ENCODE results near the gene OR2B6. TPM values are rescaled to one million over a fixed set of nuclear protein-coding genes. Genes with fewer than 3 reads are reported as not detected.

Gene OR2B6
- total RNA-seq, 2 experiments from 2014 or later = 0.23 TPM; not detected in 1

GRCh38 chr6:27966816-27967426 lies 9.9 kb downstream of the OR2B6 start:
- Mint-ChIP-seq H3K36me3 (no peaks in the 10 kb centered on the region), H3K27me3 (peaks cover 23% of the 10 kb centered on the region), H3K4me1 (no peaks in the 10 kb centered on the region), H3K4me3 (no peak overlapping the region), H3K9me3 (ENCODE audit: low read depth) (peaks cover 2% of the 10 kb centered on the region), H3K27ac (no peak overlapping the region)
- ATAC-seq = no peak
- no peak for DNase-seq
- CTCF ChIA-PET = no interaction called here

GRCh38 chr6:27970444-27970843 lies 13.4 kb downstream of the OR2B6 start:
- peaks cover 2% of the 10 kb centered on the region for H3K9me3 Mint-ChIP-seq (ENCODE audit: low read depth)
- CTCF ChIA-PET = no interaction called here
- H3K27ac Mint-ChIP-seq = no peak overlapping the region
- H3K27me3 Mint-ChIP-seq = peaks cover 15% of the 10 kb centered on the region
- no peak overlapping the region for H3K4me3 Mint-ChIP-seq
- H3K36me3 Mint-ChIP-seq = no peaks in the 10 kb centered on the region
- DNase-seq (no peak), ATAC-seq (no peak)
- no peaks in the 10 kb centered on the region for H3K4me1 Mint-ChIP-seq

GRCh38 chr6:27972750-27973149 lies 15.7 kb downstream of the OR2B6 start:
- Mint-ChIP-seq H3K4me3 (no peak overlapping the region), H3K27ac (no peak overlapping the region), H3K27me3 (peaks cover 26% of the 10 kb centered on the region)

DNA sequence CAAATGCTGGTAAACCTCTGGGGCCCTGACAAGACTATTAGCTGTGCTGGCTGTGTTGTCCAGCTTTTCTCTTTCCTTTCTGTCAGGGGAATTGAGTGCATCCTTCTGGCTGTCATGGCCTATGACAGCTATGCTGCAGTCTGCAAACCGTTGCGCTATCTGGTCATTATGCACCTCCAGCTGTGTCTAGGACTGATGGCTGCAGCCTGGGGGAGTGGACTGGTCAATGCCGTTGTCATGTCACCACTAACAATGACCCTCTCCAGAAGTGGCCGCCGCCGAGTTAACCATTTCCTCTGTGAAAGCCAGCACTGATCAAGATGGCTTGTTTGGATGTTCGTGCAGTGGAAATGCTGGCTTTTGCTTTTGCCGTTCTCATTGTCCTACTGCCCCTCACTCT lies 20.3 kb downstream of the OR2B6 start:
- Mint-ChIP-seq H3K27me3 (peaks cover 27% of the 10 kb centered on the region), H3K4me1 (no peaks in the 10 kb centered on the region), H3K27ac (no peak overlapping the region), H3K9me3 (ENCODE audit: low read depth) (no peaks in the 10 kb centered on the region), H3K4me3 (no peak overlapping the region), H3K36me3 (no peaks in the 10 kb centered on the region)
- CTCF ChIA-PET = no interaction called here
- DNase-seq (no peak), ATAC-seq (no peak)

More at GRCh38 chr6:27972750-27973149, 15.7 kb downstream of the OR2B6 start:
- no peaks in the 10 kb centered on the region for H3K36me3 Mint-ChIP-seq
- ATAC-seq = no peak
- H3K9me3 Mint-ChIP-seq (ENCODE audit: low read depth) = peaks cover 2% of the 10 kb centered on the region
- DNase-seq = no peak
- no peaks in the 10 kb centered on the region for H3K4me1 Mint-ChIP-seq
- CTCF ChIA-PET = no interaction called here

DNA sequence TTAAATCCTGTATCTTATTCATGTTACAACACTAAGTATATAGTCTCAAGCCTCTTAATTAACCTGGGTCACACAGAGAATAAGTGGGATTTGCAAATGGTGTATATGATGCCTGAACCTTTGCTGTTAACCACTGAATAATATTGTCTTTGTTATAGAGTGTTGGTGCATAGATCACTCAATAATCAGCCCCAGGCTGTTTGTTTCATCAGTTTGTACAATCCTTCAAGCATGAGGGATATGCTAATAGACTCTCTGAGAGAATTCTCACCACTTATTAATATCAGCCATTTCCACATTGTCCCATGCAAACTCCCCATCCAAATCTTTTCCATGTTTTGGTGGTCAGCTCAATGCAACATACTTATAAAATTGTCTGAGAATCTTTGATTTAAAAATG lies 21.7 kb downstream of the OR2B6 start:
- Mint-ChIP-seq H3K4me1 (no peaks in the 10 kb centered on the region), H3K36me3 (no peaks in the 10 kb centered on the region), H3K27me3 (peaks cover 29% of the 10 kb centered on the region), H3K27ac (no peak overlapping the region), H3K9me3 (ENCODE audit: low read depth) (no peaks in the 10 kb centered on the region), H3K4me3 (no peak overlapping the region)
- DNase-seq (no peak), ATAC-seq (no peak)
- CTCF ChIA-PET = no interaction called here

DNA sequence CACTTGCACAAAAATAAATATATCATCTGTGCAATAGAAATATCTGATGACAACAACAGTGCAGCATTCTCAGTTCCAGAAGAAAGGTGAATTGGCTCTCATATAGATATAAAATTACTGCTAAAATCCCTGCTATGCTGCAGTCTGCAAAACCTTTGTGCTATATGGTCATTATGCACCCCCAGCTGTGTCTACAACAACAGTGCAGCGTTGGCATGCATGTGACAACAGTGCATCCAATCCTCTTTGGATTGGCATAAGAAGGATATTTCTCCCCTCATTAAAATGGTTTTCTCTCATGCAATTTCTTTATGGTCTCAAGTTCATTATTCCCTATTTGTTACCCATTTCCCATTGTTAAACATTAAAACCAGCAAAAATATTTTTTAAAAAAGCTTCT lies 23.1 kb downstream of the OR2B6 start:
- ATAC-seq (no peak), DNase-seq (no peak)
- Mint-ChIP-seq H3K27me3 (peaks cover 33% of the 10 kb centered on the region), H3K36me3 (no peaks in the 10 kb centered on the region), H3K9me3 (ENCODE audit: low read depth) (no peaks in the 10 kb centered on the region), H3K27ac (no peak overlapping the region), H3K4me1 (no peaks in the 10 kb centered on the region), H3K4me3 (no peak overlapping the region)
- CTCF ChIA-PET = no interaction called here

- Mint-ChIP-seq H3K4me3 (no peak overlapping the region), H3K4me1 (no peaks in the 10 kb centered on the region), H3K27me3 (peaks cover 45% of the 10 kb centered on the region), H3K27ac (no peak overlapping the region), H3K9me3 (ENCODE audit: low read depth) (no peaks in the 10 kb centered on the region), H3K36me3 (no peaks in the 10 kb centered on the region)
- ATAC-seq (no peak), DNase-seq (no peak)
- CTCF ChIA-PET = no interaction called here
Measured at GRCh38 chr6:27986928-27987725, 30.1 kb downstream of the OR2B6 start.

GRCh38 chr6:27994616-27995015 lies 37.6 kb downstream of the OR2B6 start:
- CTCF ChIA-PET = no interaction called here
- peaks cover 38% of the 10 kb centered on the region for H3K27me3 Mint-ChIP-seq
- no peak overlapping the region for H3K27ac Mint-ChIP-seq
- no peak overlapping the region for H3K4me3 Mint-ChIP-seq
- no peaks in the 10 kb centered on the region for H3K9me3 Mint-ChIP-seq (ENCODE audit: low read depth)
- H3K36me3 Mint-ChIP-seq = no peaks in the 10 kb centered on the region
- no peak for ATAC-seq
- no peaks in the 10 kb centered on the region for H3K4me1 Mint-ChIP-seq
- no peak for DNase-seq

DNA sequence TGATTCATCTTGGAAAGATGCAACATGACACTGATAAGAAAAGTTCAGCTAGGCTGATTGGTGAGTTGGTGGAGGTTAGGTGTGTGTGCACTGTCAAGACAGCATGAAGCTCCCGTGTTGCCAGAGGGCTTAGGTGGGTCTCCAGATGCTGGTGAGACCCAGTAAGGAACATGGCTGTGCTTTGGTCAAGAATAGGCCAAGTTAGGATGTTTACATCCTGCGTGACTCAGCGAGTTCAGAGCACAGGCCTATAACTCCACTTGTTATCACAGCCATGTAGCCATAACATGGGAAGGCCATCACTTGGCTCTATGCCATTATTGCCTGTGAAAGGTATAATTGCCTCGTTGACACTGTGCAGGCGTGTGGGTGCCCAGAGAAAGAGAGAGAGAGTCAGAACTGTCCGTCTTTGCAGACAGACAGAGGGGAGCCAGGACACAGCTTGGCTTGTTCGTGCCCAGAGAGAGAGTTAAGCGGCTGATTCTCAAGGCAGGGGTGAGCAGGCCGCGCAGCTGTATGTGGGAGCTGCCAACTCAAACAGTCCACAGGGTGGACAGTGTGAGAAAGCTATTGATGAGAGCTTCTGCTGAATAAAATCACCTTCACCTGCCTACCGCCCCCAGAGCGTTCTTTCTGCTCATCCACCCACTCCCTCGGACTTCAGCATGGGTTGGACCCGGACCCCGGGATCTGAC lies 43.5 kb downstream of the OR2B6 start:
- no peak for ATAC-seq
- Mint-ChIP-seq H3K27me3 (peaks cover 8% of the 10 kb centered on the region), H3K4me1 (no peaks in the 10 kb centered on the region), H3K36me3 (no peaks in the 10 kb centered on the region), H3K4me3 (no peak overlapping the region), H3K9me3 (ENCODE audit: low read depth) (no peaks in the 10 kb centered on the region), H3K27ac (no peak overlapping the region)
- DNase-seq = no peak
- CTCF ChIA-PET = no interaction called here

DNA sequence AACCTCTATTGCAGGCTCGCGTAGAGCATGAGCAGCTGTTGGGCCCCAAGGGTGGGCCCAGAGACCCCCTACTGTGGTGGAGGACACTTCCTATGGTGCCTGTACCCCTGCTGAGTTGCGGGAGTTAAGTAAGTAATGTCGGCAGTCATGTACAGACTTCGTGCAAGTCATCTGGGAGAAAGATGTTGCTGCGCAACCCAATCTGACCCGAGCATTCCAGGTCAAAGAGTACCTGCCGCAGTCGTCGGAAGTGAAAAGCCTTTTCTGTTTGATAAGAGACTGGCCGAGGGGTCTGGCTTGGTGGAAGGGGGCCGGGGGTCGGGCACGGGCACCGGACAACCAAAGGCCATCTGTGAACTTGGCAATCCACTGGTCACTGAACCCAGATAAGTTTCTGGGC lies 44.3 kb downstream of the OR2B6 start:
- H3K9me3 Mint-ChIP-seq (ENCODE audit: low read depth) = no peaks in the 10 kb centered on the region
- no peaks in the 10 kb centered on the region for H3K36me3 Mint-ChIP-seq
- H3K4me1 Mint-ChIP-seq = no peaks in the 10 kb centered on the region
- peaks cover 7% of the 10 kb centered on the region for H3K27me3 Mint-ChIP-seq
- DNase-seq (no peak), ATAC-seq (no peak)
- CTCF ChIA-PET = no interaction called here
- no peak overlapping the region for H3K27ac Mint-ChIP-seq
- no peak overlapping the region for H3K4me3 Mint-ChIP-seq

- CTCF ChIA-PET = no interaction called here
- no peak overlapping the region for H3K27ac Mint-ChIP-seq
- ATAC-seq = no peak
- DNase-seq = no peak
- H3K4me1 Mint-ChIP-seq = no peaks in the 10 kb centered on the region
- no peaks in the 10 kb centered on the region for H3K9me3 Mint-ChIP-seq (ENCODE audit: low read depth)
- peaks cover 5% of the 10 kb centered on the region for H3K27me3 Mint-ChIP-seq
- H3K36me3 Mint-ChIP-seq = no peaks in the 10 kb centered on the region
- H3K4me3 Mint-ChIP-seq = no peak overlapping the region
Measured at GRCh38 chr6:28001751-28002150, 44.7 kb downstream of the OR2B6 start.

DNA sequence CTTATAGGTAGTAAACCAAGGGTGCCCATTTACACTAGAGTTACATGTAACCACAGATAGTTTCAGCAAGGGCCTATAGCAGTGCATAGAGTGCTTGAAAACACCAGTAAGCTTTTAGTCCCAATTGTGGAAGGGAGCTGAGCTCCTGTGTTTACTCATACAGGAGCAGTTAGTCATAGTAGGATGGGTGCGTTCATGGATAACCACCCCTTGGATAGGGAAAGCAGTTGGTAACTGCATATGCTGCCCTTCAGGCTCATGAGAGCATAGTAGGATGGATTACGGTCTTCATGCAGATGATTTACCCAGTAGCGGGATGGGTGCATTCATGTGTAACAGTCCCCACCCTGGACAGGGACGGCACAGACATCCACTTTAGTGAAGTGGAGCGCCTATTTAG lies 45.1 kb downstream of the OR2B6 start:
- ATAC-seq (no peak), DNase-seq (no peak)
- Mint-ChIP-seq H3K9me3 (ENCODE audit: low read depth) (no peaks in the 10 kb centered on the region), H3K27me3 (peaks cover 5% of the 10 kb centered on the region), H3K4me3 (no peak overlapping the region), H3K27ac (no peak overlapping the region), H3K36me3 (no peaks in the 10 kb centered on the region), H3K4me1 (no peaks in the 10 kb centered on the region)
- CTCF ChIA-PET = no interaction called here

DNA sequence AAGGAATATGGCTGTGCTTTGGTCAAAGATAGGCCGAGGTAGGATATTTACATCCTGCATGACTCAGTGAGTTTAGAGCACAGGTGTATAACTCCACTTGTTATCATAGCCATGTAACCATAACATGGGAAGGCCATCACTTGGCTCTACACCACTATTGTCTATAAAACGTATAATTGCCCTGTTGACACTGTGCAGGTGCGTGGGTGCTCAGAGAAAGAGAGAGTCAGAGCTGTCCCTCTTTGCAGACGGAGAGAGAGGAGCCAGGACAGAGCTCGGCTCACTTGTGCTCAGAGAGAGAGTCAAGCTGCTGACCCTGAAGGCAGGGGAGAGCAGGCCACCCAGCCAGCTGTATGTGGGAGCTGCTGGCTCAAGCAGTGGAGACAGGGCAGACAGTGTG lies 46.0 kb downstream of the OR2B6 start:
- no peak overlapping the region for H3K27ac Mint-ChIP-seq
- peaks cover 1% of the 10 kb centered on the region for H3K27me3 Mint-ChIP-seq
- no peaks in the 10 kb centered on the region for H3K36me3 Mint-ChIP-seq
- ATAC-seq (no peak), DNase-seq (no peak)
- H3K4me1 Mint-ChIP-seq = no peaks in the 10 kb centered on the region
- CTCF ChIA-PET = no interaction called here
- H3K4me3 Mint-ChIP-seq = no peak overlapping the region
- H3K9me3 Mint-ChIP-seq (ENCODE audit: low read depth) = no peaks in the 10 kb centered on the region

DNA sequence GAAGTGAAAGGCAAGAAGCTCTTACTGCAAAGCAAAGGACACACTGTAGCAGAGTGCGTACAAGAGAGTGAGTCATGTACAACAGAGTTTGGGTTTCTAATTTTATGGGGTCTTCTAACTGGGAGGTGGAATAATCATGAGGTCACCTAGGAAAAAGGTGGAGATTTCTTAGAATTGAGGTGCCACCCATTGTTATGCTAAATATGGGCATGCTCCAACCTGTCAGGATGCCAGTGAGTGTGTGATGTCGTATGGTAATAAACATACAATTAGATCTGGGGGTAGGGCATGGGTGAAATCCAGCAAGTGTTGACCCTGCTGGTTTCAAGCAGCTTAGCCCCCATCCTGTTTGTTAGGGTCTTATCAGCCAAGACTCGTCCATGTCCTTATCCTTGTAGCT lies 46.6 kb downstream of the OR2B6 start:
- Mint-ChIP-seq H3K4me3 (no peak overlapping the region), H3K4me1 (no peaks in the 10 kb centered on the region), H3K27ac (no peak overlapping the region), H3K9me3 (ENCODE audit: low read depth) (no peaks in the 10 kb centered on the region), H3K27me3 (peaks cover 4% of the 10 kb centered on the region), H3K36me3 (no peaks in the 10 kb centered on the region)
- ATAC-seq (no peak), DNase-seq (no peak)
- CTCF ChIA-PET = no interaction called here

Data from activated CD8-positive, alpha-beta memory T cell treated with anti-CD3 and anti-CD28 coated beads, Interleukin-2, amount 10 ng/mL, durations not matched to agents 7 days and 5 days (primary cell).